Loucy (cell line): Measurements from ENCODE around the gene NDUFV3.
"Not testable (repeated sequence)": the region's sequence is repeated elsewhere in the genome, so short reads cannot be mapped to it uniquely, and the experiment has no call there.

Source experiments
- H2AFZ ChIP-seq: fragments of 200-600 bp; sonication (generic); 2 replicates; pipeline ENCODE4 v1.6.0; 2016; ENCODE audit warnings: antibody characterized with exemption, mild to moderate bottlenecking, low read length, moderate library complexity
- H3F3A ChIP-seq: fragments of 200-600 bp; 2 replicates; pipeline ENCODE4 v1.6.0; 2016; ENCODE audit warnings: antibody characterized with exemption, low read depth, mild to moderate bottlenecking
- H3K27me3 ChIP-seq: fragments of 200-600 bp; sonication (generic); 2 replicates; pipeline ENCODE4 v1.6.1; 2014; ENCODE audit warnings: low read length, mild to moderate bottlenecking; ENCODE audit not compliant: insufficient read depth, poor library complexity, severe bottlenecking
- H3K36me3 ChIP-seq: fragments of 200-600 bp; sonication (generic); 2 replicates; pipeline ENCODE4 v1.6.1; 2016; ENCODE audit warnings: low read length; ENCODE audit not compliant: insufficient read depth
- H3K4me1 ChIP-seq: fragments of 200-600 bp; sonication (generic); 2 replicates; pipeline ENCODE4 v1.5.1; 2014; ENCODE audit warnings: low read length, mild to moderate bottlenecking; ENCODE audit not compliant: insufficient read depth, poor library complexity, severe bottlenecking
- H3K4me2 ChIP-seq: fragments of 200-600 bp; sonication (generic); 2 replicates; pipeline ENCODE4 v1.6.0; 2014; ENCODE audit warnings: antibody characterized with exemption, low read length, low read depth, mild to moderate bottlenecking; ENCODE audit not compliant: poor library complexity, severe bottlenecking
- H3K4me3 ChIP-seq: fragments of 200-600 bp; sonication (generic); 2 replicates; pipeline ENCODE4 v1.5.1; 2014; ENCODE audit warnings: low read length, mild to moderate bottlenecking, mixed read lengths; ENCODE audit not compliant: poor library complexity, severe bottlenecking
- H3K79me2 ChIP-seq: fragments of 200-600 bp; sonication (generic); 2 replicates; pipeline ENCODE4 v1.6.1; 2014; ENCODE audit warnings: low read length; ENCODE audit not compliant: insufficient read depth
- H3K9ac ChIP-seq: fragments of 200-600 bp; sonication (generic); 2 replicates; pipeline ENCODE4 v1.6.0; 2014; ENCODE audit warnings: mild to moderate bottlenecking, low read depth, low read length, moderate library complexity; ENCODE audit not compliant: poor library complexity, severe bottlenecking
- H3K9me2 ChIP-seq: fragments of 200-600 bp; sonication (generic); replicated peaks from 2 replicates; pipeline ENCODE4 v1.6.1; 2016; ENCODE audit warnings: low read depth, low read length, mixed read lengths
- H3K9me3 ChIP-seq: fragments of 200-600 bp; sonication (generic); 2 replicates; pipeline ENCODE4 v1.6.1; 2014; ENCODE audit warnings: mild to moderate bottlenecking, antibody characterized with exemption, low read length, low read depth; ENCODE audit not compliant: insufficient read depth
- H4K20me1 ChIP-seq: fragments of 200-600 bp; sonication (generic); 2 replicates; pipeline ENCODE4 v1.6.0; 2014; ENCODE audit warnings: antibody characterized with exemption, low read length, mild to moderate bottlenecking; ENCODE audit not compliant: insufficient read depth, poor library complexity, severe bottlenecking
- EZH2phosphoT487 ChIP-seq: fragments of 200-600 bp; IDR thresholded peaks from 2 replicates; pipeline ENCODE4 v1.6.1; 2018; ENCODE audit warnings: antibody characterized with exemption, mild to moderate bottlenecking, moderate library complexity, borderline replicate concordance
- TF ChIP-seq, protein P1 (sequence below): fragments of 200-600 bp; sonication (generic); conservative IDR thresholded peaks from 2 replicates; pipeline ENCODE4 v1.5.1; 2014; ENCODE audit warnings: mild to moderate bottlenecking, antibody characterized with exemption, low read length

Gene NDUFV3

GRCh38 chr21:42936360-42936759 is 43.3 kb downstream of the NDUFV3 start:
- H3K9me2 ChIP-seq, H3K79me2 ChIP-seq, H3K4me1 ChIP-seq, H4K20me1 ChIP-seq, H3F3A ChIP-seq, H3K9ac ChIP-seq, H3K27me3 ChIP-seq, H3K9me3 ChIP-seq, H2AFZ ChIP-seq, H3K4me2 ChIP-seq, H3K36me3 ChIP-seq, H3K4me3 ChIP-seq: not testable (repeated sequence)

GRCh38 chr21:42937034-42937940 is 44.2 kb downstream of the NDUFV3 start:
- H2AFZ ChIP-seq, H3K9me3 ChIP-seq, H3K9ac ChIP-seq, H3K9me2 ChIP-seq, H3K4me1 ChIP-seq, H3K4me2 ChIP-seq, H3K27me3 ChIP-seq, H4K20me1 ChIP-seq, H3K4me3 ChIP-seq, H3K36me3 ChIP-seq, H3K79me2 ChIP-seq, H3F3A ChIP-seq: not testable (repeated sequence)

- TF ChIP-seq EZH2phosphoT487: no peak
- TF ChIP-seq, protein P1, sequence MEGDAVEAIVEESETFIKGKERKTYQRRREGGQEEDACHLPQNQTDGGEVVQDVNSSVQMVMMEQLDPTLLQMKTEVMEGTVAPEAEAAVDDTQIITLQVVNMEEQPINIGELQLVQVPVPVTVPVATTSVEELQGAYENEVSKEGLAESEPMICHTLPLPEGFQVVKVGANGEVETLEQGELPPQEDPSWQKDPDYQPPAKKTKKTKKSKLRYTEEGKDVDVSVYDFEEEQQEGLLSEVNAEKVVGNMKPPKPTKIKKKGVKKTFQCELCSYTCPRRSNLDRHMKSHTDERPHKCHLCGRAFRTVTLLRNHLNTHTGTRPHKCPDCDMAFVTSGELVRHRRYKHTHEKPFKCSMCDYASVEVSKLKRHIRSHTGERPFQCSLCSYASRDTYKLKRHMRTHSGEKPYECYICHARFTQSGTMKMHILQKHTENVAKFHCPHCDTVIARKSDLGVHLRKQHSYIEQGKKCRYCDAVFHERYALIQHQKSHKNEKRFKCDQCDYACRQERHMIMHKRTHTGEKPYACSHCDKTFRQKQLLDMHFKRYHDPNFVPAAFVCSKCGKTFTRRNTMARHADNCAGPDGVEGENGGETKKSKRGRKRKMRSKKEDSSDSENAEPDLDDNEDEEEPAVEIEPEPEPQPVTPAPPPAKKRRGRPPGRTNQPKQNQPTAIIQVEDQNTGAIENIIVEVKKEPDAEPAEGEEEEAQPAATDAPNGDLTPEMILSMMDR: no peak
- Histone ChIP-seq H3K4me3 (no peak overlapping the region), H4K20me1 (no peaks in the 10 kb centered on the region), H3K9me2 (no peaks in the 10 kb centered on the region), H2AFZ (no peak overlapping the region), H3K79me2 (no peaks in the 10 kb centered on the region), H3K9me3 (no peaks in the 10 kb centered on the region), H3K4me2 (no peak overlapping the region), H3K4me1 (no peaks in the 10 kb centered on the region), H3K36me3 (no peaks in the 10 kb centered on the region), H3F3A (no peaks in the 10 kb centered on the region), H3K9ac (no peak overlapping the region), H3K27me3 (no peaks in the 10 kb centered on the region)
These were observed 45.0 kb downstream of the NDUFV3 start for GRCh38 chr21:42937960-42938605.

- H3K27me3 ChIP-seq, H3K79me2 ChIP-seq, H2AFZ ChIP-seq, H3K9ac ChIP-seq, H3K4me1 ChIP-seq, H4K20me1 ChIP-seq, H3K4me3 ChIP-seq, H3K9me3 ChIP-seq, H3K9me2 ChIP-seq, H3K36me3 ChIP-seq, H3F3A ChIP-seq, H3K4me2 ChIP-seq: not testable (repeated sequence)
These were observed 45.5 kb downstream of the NDUFV3 start for GRCh38 chr21:42938606-42938995.
